Activated naive CD4-positive, alpha-beta T cell treated with anti-CD3 and anti-CD28 coated beads, Interleukin-2, amount 50 U/mL, for 24 hours (primary cell): ENCODE data around the gene ELK4.
A peak's percentile ranks its signal among the peaks of the same experiment; 100 is the strongest.

ENCODE experiments used
- H3K27ac Mint-ChIP-seq: one replicate; pipeline ENCODE4 v1.8.0; 2021; ENCODE audit warnings: mild to moderate bottlenecking, mixed read lengths
- H3K27me3 Mint-ChIP-seq: one replicate; pipeline ENCODE4 v1.8.0; 2021; ENCODE audit warnings: mixed read lengths
- H3K36me3 Mint-ChIP-seq: one replicate; pipeline ENCODE4 v1.8.0; 2021; ENCODE audit warnings: mixed read lengths
- H3K4me1 Mint-ChIP-seq: one replicate; pipeline ENCODE4 v1.8.0; 2021; ENCODE audit warnings: mixed read lengths
- H3K4me3 Mint-ChIP-seq: one replicate; pipeline ENCODE4 v1.8.0; 2021; ENCODE audit warnings: mild to moderate bottlenecking, mixed read lengths
- H3K9me3 Mint-ChIP-seq: one replicate; pipeline ENCODE4 v1.8.0; 2021; ENCODE audit warnings: mixed read lengths

Gene ELK4

GRCh38 chr1:205619376-205619775, 12.4 kb downstream of the ELK4 start:
- peaks cover 49% of the 10 kb centered on the region for H3K4me1 Mint-ChIP-seq
- H3K27ac Mint-ChIP-seq = peak overlapping the region; percentile 74
- H3K4me3 Mint-ChIP-seq = no peak overlapping the region
- no peaks in the 10 kb centered on the region for H3K27me3 Mint-ChIP-seq
- H3K36me3 Mint-ChIP-seq = peaks cover 14% of the 10 kb centered on the region
- H3K9me3 Mint-ChIP-seq = no peaks in the 10 kb centered on the region

- H3K27me3 Mint-ChIP-seq = no peaks in the 10 kb centered on the region
- H3K36me3 Mint-ChIP-seq = peaks cover 16% of the 10 kb centered on the region
- H3K27ac Mint-ChIP-seq = peak overlapping the region; percentile 62
- peaks cover 55% of the 10 kb centered on the region for H3K4me1 Mint-ChIP-seq
- no peak overlapping the region for H3K4me3 Mint-ChIP-seq
- H3K9me3 Mint-ChIP-seq = no peaks in the 10 kb centered on the region
Observed at GRCh38 chr1:205616563-205617293, 15.1 kb downstream of the ELK4 start.

GRCh38 chr1:205615789-205616188, 16.0 kb downstream of the ELK4 start:
- H3K9me3 Mint-ChIP-seq = no peaks in the 10 kb centered on the region
- peaks cover 65% of the 10 kb centered on the region for H3K4me1 Mint-ChIP-seq
- H3K36me3 Mint-ChIP-seq = peaks cover 18% of the 10 kb centered on the region
- no peak overlapping the region for H3K4me3 Mint-ChIP-seq
- peak overlapping the region; percentile 72 for H3K27ac Mint-ChIP-seq
- H3K27me3 Mint-ChIP-seq = no peaks in the 10 kb centered on the region

GRCh38 chr1:205613854-205614412, 17.9 kb downstream of the ELK4 start:
- Mint-ChIP-seq H3K36me3 (peaks cover 15% of the 10 kb centered on the region), H3K27ac (peak overlapping the region; percentile 55), H3K4me1 (peaks cover 69% of the 10 kb centered on the region), H3K4me3 (no peak overlapping the region), H3K27me3 (no peaks in the 10 kb centered on the region), H3K9me3 (no peaks in the 10 kb centered on the region)

DNA sequence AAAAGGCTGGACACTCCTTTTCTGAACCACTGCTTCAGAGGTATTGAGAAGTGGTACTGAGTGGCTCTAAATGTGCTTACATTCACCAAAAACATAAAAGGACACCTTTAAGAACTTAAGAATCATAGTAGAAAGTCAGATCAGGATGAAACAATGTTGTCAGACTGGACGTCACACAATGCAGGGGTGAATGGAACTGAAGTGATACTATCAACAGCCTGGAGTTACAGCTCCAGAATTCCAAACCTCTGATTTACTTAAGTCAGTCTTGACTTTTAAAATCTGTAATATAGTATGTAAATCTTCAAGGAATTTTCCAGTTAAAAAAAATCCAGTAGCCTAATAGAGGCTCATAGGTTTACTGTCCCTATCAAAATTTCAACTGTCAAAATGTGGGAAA, 19.3 kb downstream of the ELK4 start:
- Mint-ChIP-seq H3K4me3 (no peak overlapping the region), H3K27ac (no peak overlapping the region), H3K27me3 (no peaks in the 10 kb centered on the region), H3K9me3 (no peaks in the 10 kb centered on the region), H3K4me1 (peaks cover 77% of the 10 kb centered on the region), H3K36me3 (peaks cover 15% of the 10 kb centered on the region)

GRCh38 chr1:205612104-205612503, 19.7 kb downstream of the ELK4 start:
- H3K36me3 Mint-ChIP-seq = peaks cover 15% of the 10 kb centered on the region
- H3K27me3 Mint-ChIP-seq = no peaks in the 10 kb centered on the region
- H3K4me1 Mint-ChIP-seq = peaks cover 77% of the 10 kb centered on the region
- no peak overlapping the region for H3K4me3 Mint-ChIP-seq
- H3K27ac Mint-ChIP-seq = peak overlapping the region; percentile 41
- no peaks in the 10 kb centered on the region for H3K9me3 Mint-ChIP-seq

DNA sequence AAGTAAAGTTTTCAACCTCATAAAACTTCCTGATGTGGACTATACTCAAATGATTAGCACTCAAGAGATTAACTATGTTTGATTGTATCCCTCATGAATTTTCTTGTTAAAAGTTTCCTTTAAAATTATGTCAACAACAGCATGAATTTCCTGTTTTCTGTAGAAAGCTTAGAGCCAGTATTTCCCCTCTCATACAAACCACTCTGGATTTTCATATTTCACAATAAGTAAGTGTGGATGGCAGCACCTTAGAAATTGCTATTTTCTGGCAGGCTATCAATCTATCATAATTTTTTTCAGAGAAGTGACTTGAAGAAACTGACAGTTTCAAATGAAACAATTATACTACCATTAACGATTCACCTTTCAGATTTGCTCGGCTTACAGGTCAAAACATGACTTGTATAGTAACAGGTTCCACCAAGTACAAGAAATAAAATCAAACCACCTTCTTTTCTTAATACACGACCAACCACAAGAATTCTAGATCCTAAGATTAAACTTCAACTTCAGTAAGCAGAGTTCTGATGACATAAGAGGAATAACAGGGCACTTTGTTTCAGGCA, 20.8 kb downstream of the ELK4 start:
- Mint-ChIP-seq H3K9me3 (no peaks in the 10 kb centered on the region), H3K36me3 (peaks cover 9% of the 10 kb centered on the region), H3K27ac (peak overlapping the region; percentile 83), H3K27me3 (no peaks in the 10 kb centered on the region), H3K4me1 (peaks cover 67% of the 10 kb centered on the region), H3K4me3 (peak overlapping the region; percentile 30)

GRCh38 chr1:205610036-205610435, 21.8 kb downstream of the ELK4 start:
- peak overlapping the region; percentile 56 for H3K27ac Mint-ChIP-seq
- no peak overlapping the region for H3K4me3 Mint-ChIP-seq
- H3K36me3 Mint-ChIP-seq = peaks cover 9% of the 10 kb centered on the region
- H3K27me3 Mint-ChIP-seq = no peaks in the 10 kb centered on the region
- H3K4me1 Mint-ChIP-seq = peaks cover 61% of the 10 kb centered on the region
- H3K9me3 Mint-ChIP-seq = no peaks in the 10 kb centered on the region

GRCh38 chr1:205604825-205605505, 26.8 kb downstream of the ELK4 start:
- no peaks in the 10 kb centered on the region for H3K27me3 Mint-ChIP-seq
- no peak overlapping the region for H3K4me3 Mint-ChIP-seq
- peaks cover 8% of the 10 kb centered on the region for H3K36me3 Mint-ChIP-seq
- peaks cover 42% of the 10 kb centered on the region for H3K4me1 Mint-ChIP-seq
- H3K27ac Mint-ChIP-seq = peak overlapping the region; percentile 19
- H3K9me3 Mint-ChIP-seq = no peaks in the 10 kb centered on the region

- no peak overlapping the region for H3K4me3 Mint-ChIP-seq
- peaks cover 38% of the 10 kb centered on the region for H3K4me1 Mint-ChIP-seq
- no peaks in the 10 kb centered on the region for H3K9me3 Mint-ChIP-seq
- peak overlapping the region; percentile 31 for H3K27ac Mint-ChIP-seq
- peaks cover 6% of the 10 kb centered on the region for H3K36me3 Mint-ChIP-seq
- H3K27me3 Mint-ChIP-seq = no peaks in the 10 kb centered on the region
Observed at GRCh38 chr1:205604059-205604458, 27.8 kb downstream of the ELK4 start.

DNA sequence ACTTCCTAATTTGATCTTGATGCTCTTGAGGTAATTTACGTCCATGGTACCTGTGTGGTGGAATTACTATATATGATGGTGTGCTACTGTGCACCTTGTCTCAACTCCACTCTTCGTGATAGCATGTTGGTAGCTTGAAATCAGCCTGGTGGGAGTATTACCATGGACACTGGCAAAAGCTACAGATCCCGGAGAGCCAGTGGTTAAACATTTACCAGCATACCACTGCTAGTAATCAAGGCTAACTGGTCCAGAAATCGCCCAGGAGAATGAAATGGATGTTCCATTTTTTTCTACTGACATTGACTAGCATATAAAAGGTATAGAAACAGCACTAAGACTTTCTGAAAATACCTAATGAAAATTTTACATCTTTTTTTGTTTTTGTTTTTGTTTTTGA, 30.6 kb downstream of the ELK4 start:
- Mint-ChIP-seq H3K27ac (no peak overlapping the region), H3K9me3 (no peaks in the 10 kb centered on the region), H3K27me3 (no peaks in the 10 kb centered on the region), H3K4me1 (peaks cover 29% of the 10 kb centered on the region), H3K36me3 (peaks cover 14% of the 10 kb centered on the region), H3K4me3 (no peak overlapping the region)

- no peaks in the 10 kb centered on the region for H3K9me3 Mint-ChIP-seq
- H3K27ac Mint-ChIP-seq = peak overlapping the region; percentile 93
- H3K4me3 Mint-ChIP-seq = peak overlapping the region; percentile 11
- H3K27me3 Mint-ChIP-seq = no peaks in the 10 kb centered on the region
- H3K4me1 Mint-ChIP-seq = peaks cover 38% of the 10 kb centered on the region
- H3K36me3 Mint-ChIP-seq = peaks cover 16% of the 10 kb centered on the region
Observed at GRCh38 chr1:205600085-205600484, 31.7 kb downstream of the ELK4 start.

- H3K4me1 Mint-ChIP-seq = peaks cover 39% of the 10 kb centered on the region
- H3K27me3 Mint-ChIP-seq = no peaks in the 10 kb centered on the region
- H3K36me3 Mint-ChIP-seq = peaks cover 14% of the 10 kb centered on the region
- H3K9me3 Mint-ChIP-seq = no peaks in the 10 kb centered on the region
- peak overlapping the region; percentile 93 for H3K27ac Mint-ChIP-seq
- H3K4me3 Mint-ChIP-seq = peak overlapping the region; percentile 11
Observed at GRCh38 chr1:205599669-205600042, 32.2 kb downstream of the ELK4 start.

- Mint-ChIP-seq H3K36me3 (peaks cover 11% of the 10 kb centered on the region), H3K4me3 (no peak overlapping the region), H3K4me1 (peaks cover 40% of the 10 kb centered on the region), H3K27me3 (no peaks in the 10 kb centered on the region), H3K27ac (peak overlapping the region; percentile 93), H3K9me3 (no peaks in the 10 kb centered on the region)
Observed at GRCh38 chr1:205598841-205599668, 32.8 kb downstream of the ELK4 start.

GRCh38 chr1:205597691-205598314, 34.0 kb downstream of the ELK4 start:
- Mint-ChIP-seq H3K9me3 (no peaks in the 10 kb centered on the region), H3K4me1 (peaks cover 49% of the 10 kb centered on the region), H3K4me3 (no peak overlapping the region), H3K27me3 (no peaks in the 10 kb centered on the region), H3K27ac (no peak overlapping the region), H3K36me3 (peaks cover 10% of the 10 kb centered on the region)
